IMR-90 (cell line): ENCODE data around the gene MYO9B.

ENCODE experiments used
- CEBPB ChIP-seq: IDR thresholded peaks from 2 replicates; pipeline ENCODE4 v1.6.1; 2012; ENCODE audit warnings: low read depth, low read length, improper control_type of control experiment
- CTCF ChIP-seq: conservative IDR thresholded peaks from 2 replicates; pipeline ENCODE4 v1.5.1; 2012; ENCODE audit warnings: mild to moderate bottlenecking, low read depth, low read length, improper control_type of control experiment
- POLR2A ChIP-seq: IDR thresholded peaks from 2 replicates; pipeline ENCODE4 v1.6.1; 2012; ENCODE audit warnings: mild to moderate bottlenecking, low read depth, low read length
- RAD21 ChIP-seq: IDR thresholded peaks from 2 replicates; pipeline ENCODE4 v1.6.1; 2012; ENCODE audit warnings: low read length, improper control_type of control experiment
- RCOR1 ChIP-seq: IDR thresholded peaks from 2 replicates; pipeline ENCODE4 v1.6.1; 2012; ENCODE audit warnings: mild to moderate bottlenecking, low read length, improper control_type of control experiment; ENCODE audit not compliant: insufficient replicate concordance
- RFX5 ChIP-seq: IDR thresholded peaks from 2 replicates; pipeline ENCODE4 v1.8.0; 2012; ENCODE audit warnings: low read depth, mild to moderate bottlenecking, low read length, moderate library complexity

- no peak for TF ChIP-seq CTCF
- no peak for TF ChIP-seq CEBPB
- no peak for TF ChIP-seq POLR2A
- TF ChIP-seq RAD21, result no peak
- no peak for TF ChIP-seq RCOR1
- no peak for TF ChIP-seq RFX5
Measured at GRCh38 chr19:17248011-17248776, 172.6 kb downstream of the MYO9B start.
